H1 (cell line): ENCODE data around the gene OLFML2B. TPM values are rescaled to one million over a fixed set of nuclear protein-coding genes. Genes with fewer than 3 reads are reported as not detected.

Experiments
- CEBPB ChIP-seq: IDR thresholded peaks from 2 replicates; pipeline ENCODE4 v1.6.1; 2012; ENCODE audit warnings: low read depth, low read length
- CHD7 ChIP-seq: fragments of 300-600 bp; sonication (generic); IDR thresholded peaks from 2 replicates; pipeline ENCODE4 v1.7.1; 2012; ENCODE audit warnings: low read length, moderate library complexity, mild to moderate bottlenecking, inconsistent platforms; ENCODE audit not compliant: insufficient replicate concordance
- E2F6 ChIP-seq: IDR thresholded peaks from 2 replicates; pipeline ENCODE4 v1.6.1; 2012; ENCODE audit warnings: inconsistent platforms
- EZH2 ChIP-seq: fragments of 200-600 bp; sonication (generic); IDR thresholded peaks from 2 replicates; pipeline ENCODE4 v1.7.1; 2012; ENCODE audit warnings: low read depth, mild to moderate bottlenecking, moderate library complexity, low read length, inconsistent platforms; ENCODE audit not compliant: severe bottlenecking
- FOSL1 ChIP-seq: IDR thresholded peaks from 2 replicates; pipeline ENCODE4 v1.6.1; 2011; ENCODE audit warnings: mild to moderate bottlenecking, low read depth, low read length, moderate library complexity; ENCODE audit not compliant: insufficient read depth
- RBBP5 ChIP-seq: IDR thresholded peaks from 2 replicates; pipeline ENCODE4 v1.7.1; 2012; ENCODE audit warnings: low read depth, mild to moderate bottlenecking, inconsistent platforms, low read length, moderate library complexity, borderline replicate concordance
- SP4 ChIP-seq: IDR thresholded peaks from 2 replicates; pipeline ENCODE4 v1.6.1; 2012; ENCODE audit warnings: low read length, inconsistent platforms
- ZNF274 ChIP-seq: IDR thresholded peaks from 2 replicates; pipeline ENCODE4 v1.7.0; 2012; ENCODE audit warnings: low read length, borderline replicate concordance; ENCODE audit errors: extremely low read depth
- polyA plus RNA-seq, 7 experiments: library from polyadenylated mRNA; depleted of rRNA in 3 of 7; stranded (reverse) in 5 of 7; unstranded in 2 of 7; fragments of >200 nt in 5 of 7; fragments of 200-250 nt in 2 of 7; gene quantifications; 1 replicate in 5 of 7; 2 replicates in 1 of 7; 4 replicates in 1 of 7; pipeline versions ENCODE4 v1.2.1 to v1.2.3, GENCODE V29; 2011 to 2013; ENCODE audit warnings: missing spikeins in 2 of 7, mixed read lengths in 2 of 7
- total RNA-seq: library from RNA; stranded (reverse); fragmentation: NEBNext Ultra II Directional; extraction: Animal tissue kit (Norgen Biotek cat#: 25700); gene quantifications from 2 replicates; pipeline ENCODE4 v1.2.1, GENCODE V29; 2021

The OLFML2B gene
- total and polyA plus RNA-seq, 2 of the 8 experiments (the other 6 are each of a cell fraction or from before 2014, with no cell fraction given): 6.5 to 10.4 TPM

- no peak for TF ChIP-seq CHD7
- no peak for TF ChIP-seq RBBP5
- no peak for TF ChIP-seq EZH2
- no peak for TF ChIP-seq CEBPB
- no peak for TF ChIP-seq ZNF274
- no peak for TF ChIP-seq SP4
- TF ChIP-seq E2F6: no peak
- no peak for TF ChIP-seq FOSL1
Observed at GRCh38 chr1:162000053-162000420, 23.6 kb downstream of the OLFML2B start (continued).
